Measurements from ENCODE around the gene CHD1L. TPM values are rescaled to one million over a fixed set of nuclear protein-coding genes. Genes with fewer than 3 reads are reported as not detected.

Gene CHD1L
- total and polyA plus RNA-seq, 2 of the 13 experiments (the other 11 are each of a cell fraction or from before 2014, with no cell fraction given) = 74.3 to 111 TPM

- peak; percentile 63; the same call in 1 of the 2 replicates for TF ChIP-seq HDAC2 (CRISPR knock-in tag; IDR thresholded peaks at IDR 0.05)
- TF ChIP-seq NCOA2 (CRISPR knock-in tag; IDR thresholded peaks at IDR 0.05) = peak; percentile 68
- TF ChIP-seq MEF2D (CRISPR knock-in tag; IDR thresholded peaks at IDR 0.05) = peak; percentile 52; the same call in 1 of the 2 replicates
- 0 out of 2 replicates have a peak, but pooled peaks have one; percentile 40 for TF ChIP-seq SNAI1 (CRISPR knock-in tag; IDR thresholded peaks at IDR 0.05; ENCODE audit: borderline replicate concordance)
- TF ChIP-seq SOX13 (IDR thresholded peaks at IDR 0.05) = peak; percentile 34; the same call in 1 of the 2 replicates
- peak in 1 of 2 experiments; percentile 92; a peak in 2 of 4 replicates for TF ChIP-seq SOX13 (CRISPR knock-in tag; conservative IDR thresholded peaks at IDR 0.05 in 1 of 2, IDR thresholded peaks at IDR 0.05 in 1 of 2)
- TF ChIP-seq FOXA3 (CRISPR knock-in tag; IDR thresholded peaks at IDR 0.05) = peak; percentile 73
- peak; percentile 80; the same call in 1 of the 2 replicates for TF ChIP-seq SOX5 (CRISPR knock-in tag; IDR thresholded peaks at IDR 0.05; ENCODE audit: borderline replicate concordance)
- TF ChIP-seq ARID5B (CRISPR knock-in tag; IDR thresholded peaks at IDR 0.05) = peak; percentile 83
- peak; percentile 50; the same call in 1 of the 2 replicates for TF ChIP-seq HMG20A (CRISPR knock-in tag; IDR thresholded peaks at IDR 0.05; ENCODE audit: borderline replicate concordance)
- TF ChIP-seq, protein P1, sequence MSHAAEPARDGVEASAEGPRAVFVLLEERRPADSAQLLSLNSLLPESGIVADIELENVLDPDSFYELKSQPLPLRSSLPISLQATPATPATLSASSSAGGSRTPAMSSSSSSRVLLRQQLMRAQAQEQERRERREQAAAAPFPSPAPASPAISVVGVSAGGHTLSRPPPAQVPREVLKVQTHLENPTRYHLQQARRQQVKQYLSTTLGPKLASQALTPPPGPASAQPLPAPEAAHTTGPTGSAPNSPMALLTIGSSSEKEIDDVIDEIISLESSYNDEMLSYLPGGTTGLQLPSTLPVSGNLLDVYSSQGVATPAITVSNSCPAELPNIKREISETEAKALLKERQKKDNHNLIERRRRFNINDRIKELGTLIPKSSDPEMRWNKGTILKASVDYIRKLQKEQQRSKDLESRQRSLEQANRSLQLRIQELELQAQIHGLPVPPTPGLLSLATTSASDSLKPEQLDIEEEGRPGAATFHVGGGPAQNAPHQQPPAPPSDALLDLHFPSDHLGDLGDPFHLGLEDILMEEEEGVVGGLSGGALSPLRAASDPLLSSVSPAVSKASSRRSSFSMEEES (CRISPR knock-in tag; IDR thresholded peaks at IDR 0.05) = peak; percentile 38; the same call in 1 of the 2 replicates
- TF ChIP-seq FOSL2 (CRISPR knock-in tag; IDR thresholded peaks at IDR 0.05) = peak; percentile 37
- peak; percentile 56; the same call in 1 of the 2 replicates for TF ChIP-seq ETV5 (CRISPR knock-in tag; IDR thresholded peaks at IDR 0.05; ENCODE audit: borderline replicate concordance)
- TF ChIP-seq, protein P2, sequence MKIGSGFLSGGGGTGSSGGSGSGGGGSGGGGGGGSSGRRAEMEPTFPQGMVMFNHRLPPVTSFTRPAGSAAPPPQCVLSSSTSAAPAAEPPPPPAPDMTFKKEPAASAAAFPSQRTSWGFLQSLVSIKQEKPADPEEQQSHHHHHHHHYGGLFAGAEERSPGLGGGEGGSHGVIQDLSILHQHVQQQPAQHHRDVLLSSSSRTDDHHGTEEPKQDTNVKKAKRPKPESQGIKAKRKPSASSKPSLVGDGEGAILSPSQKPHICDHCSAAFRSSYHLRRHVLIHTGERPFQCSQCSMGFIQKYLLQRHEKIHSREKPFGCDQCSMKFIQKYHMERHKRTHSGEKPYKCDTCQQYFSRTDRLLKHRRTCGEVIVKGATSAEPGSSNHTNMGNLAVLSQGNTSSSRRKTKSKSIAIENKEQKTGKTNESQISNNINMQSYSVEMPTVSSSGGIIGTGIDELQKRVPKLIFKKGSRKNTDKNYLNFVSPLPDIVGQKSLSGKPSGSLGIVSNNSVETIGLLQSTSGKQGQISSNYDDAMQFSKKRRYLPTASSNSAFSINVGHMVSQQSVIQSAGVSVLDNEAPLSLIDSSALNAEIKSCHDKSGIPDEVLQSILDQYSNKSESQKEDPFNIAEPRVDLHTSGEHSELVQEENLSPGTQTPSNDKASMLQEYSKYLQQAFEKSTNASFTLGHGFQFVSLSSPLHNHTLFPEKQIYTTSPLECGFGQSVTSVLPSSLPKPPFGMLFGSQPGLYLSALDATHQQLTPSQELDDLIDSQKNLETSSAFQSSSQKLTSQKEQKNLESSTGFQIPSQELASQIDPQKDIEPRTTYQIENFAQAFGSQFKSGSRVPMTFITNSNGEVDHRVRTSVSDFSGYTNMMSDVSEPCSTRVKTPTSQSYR (CRISPR knock-in tag; IDR thresholded peaks at IDR 0.05; ENCODE audit: borderline replicate concordance) = peak; percentile 62; the same call in 1 of the 2 replicates
- TF ChIP-seq HNF1B (CRISPR knock-in tag; IDR thresholded peaks at IDR 0.05) = peak; percentile 77
- peak; percentile 61; the same call in 1 of the 2 replicates for TF ChIP-seq ZNF574 (CRISPR knock-in tag; IDR thresholded peaks at IDR 0.05)
These were observed 2.3 kb upstream of the CHD1L start (continued) for GRCh38 chr1:147240131-147240721.
